ENCODE data around the gene C19orf25.

Gene C19orf25

GRCh38 chr19:1427221-1427920 lies 51.6 kb downstream of the C19orf25 start:
- no peak for DNase-seq

DNA sequence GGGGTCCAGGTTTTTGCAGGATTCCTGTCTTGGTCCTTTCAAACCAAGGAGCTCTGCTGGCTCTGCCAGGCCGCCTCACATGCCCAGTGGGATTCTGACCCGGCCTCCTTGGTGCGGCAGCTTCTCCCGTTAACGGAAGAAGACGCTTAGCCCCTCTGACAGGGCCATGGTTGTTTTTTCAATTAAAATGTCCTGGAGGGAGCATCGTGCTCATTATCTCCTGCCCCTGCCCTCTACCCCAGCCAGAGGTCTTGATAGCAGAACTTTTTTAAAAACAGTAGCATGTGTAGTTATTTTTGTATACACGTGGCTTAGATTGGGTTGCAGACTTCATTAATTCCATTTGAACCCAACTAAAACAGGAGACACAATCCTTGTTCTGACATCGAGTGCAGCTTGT lies 52.3 kb downstream of the C19orf25 start:
- DNase-seq, result no peak

DNA sequence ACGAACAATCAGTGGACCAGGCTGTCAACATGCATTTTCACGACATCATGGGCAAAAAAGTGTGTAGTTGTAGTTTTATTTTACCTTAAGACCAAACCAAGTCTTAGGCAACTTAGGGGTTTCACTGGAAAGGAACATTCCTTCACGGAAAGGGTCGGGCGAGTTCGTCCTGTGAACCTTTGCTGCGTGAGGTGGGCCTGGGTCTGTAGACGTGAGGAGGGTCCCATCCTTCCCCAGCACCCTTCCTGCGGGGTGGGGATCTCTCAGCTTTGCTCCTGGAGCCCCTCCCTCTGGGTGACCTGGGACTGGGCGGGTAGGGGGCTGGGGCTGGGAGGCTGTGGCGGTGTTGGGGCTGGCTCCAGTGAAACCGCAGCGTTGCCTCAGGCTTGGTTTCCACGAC lies 53.1 kb downstream of the C19orf25 start:
- DNase-seq, result no peak

- no peak for DNase-seq
Observed at GRCh38 chr19:1425102-1425837, 53.7 kb downstream of the C19orf25 start.

DNA sequence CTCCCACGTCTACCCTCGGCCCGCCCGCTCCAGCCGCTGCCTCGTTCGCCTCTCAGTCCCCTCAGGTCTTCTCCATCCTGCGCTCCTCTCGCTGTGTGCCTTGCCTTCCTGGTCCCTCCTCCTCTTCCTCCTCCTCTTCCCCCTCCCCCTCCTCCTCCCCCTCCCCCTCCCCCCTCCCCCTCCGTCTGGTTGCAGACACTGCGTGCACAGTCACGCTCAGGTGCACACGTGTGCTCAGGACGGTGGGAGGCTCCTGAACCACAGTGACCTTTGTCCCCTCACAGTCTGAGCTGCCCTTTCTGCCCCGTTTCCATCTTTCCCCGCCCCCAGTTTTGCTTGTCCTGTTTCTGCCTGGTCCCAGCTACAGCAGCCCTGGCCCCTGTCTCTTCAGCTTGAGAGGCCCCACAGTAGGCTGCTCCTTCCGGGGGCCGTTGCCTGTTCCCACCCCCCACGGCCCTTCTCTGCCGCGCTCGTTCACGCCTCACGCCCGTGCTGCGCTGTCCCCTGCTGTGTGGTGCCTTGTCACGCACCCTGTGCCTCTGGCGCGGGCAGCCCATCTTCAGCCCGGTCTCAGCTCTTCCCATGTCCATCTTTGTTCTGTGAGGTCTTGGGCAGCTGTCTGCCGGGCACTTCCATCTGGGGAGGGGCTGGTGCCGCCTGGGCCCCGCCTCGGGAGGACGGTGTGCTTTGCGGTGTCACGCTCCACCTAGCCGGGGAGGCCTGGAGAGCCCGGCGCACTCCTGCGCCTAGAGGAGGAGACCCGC lies 54.6 kb downstream of the C19orf25 start:
- no peak for DNase-seq

DNA sequence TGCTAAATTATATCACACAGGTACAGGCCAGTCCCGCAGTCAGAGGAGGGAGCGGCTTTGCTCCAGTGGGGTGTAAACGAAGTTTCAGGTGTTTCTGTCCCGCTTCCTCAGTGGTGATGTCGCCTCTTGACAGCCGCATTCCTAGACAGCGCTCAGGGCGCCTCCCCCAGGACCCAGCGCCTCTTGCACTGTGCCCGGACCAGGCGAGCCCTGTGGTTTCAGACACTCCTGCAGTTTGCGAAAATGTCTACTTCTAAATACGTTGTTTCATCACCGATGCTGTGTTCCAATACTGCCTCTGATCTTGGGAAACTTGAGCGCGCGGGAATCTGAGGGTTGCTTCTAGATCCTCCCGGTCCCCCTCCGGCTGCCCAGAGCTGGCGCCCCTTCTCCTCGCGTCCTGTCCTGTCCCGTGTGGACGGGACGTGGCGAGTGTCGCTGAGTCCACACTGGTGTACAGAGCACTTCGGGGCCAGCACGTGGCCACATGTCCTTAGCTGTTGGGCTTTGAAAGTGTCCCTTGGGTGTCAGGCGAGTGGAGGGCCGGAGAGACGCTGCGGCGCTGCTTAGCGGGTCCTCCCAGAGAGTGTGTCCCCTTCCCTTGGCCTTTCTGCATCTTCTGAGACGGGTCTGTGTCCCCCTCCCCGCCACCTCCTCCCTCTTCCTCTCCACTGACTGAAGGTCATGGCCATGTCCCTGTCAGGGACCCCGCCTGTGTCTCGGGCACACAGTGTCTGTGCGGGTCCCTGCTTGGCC lies 55.4 kb downstream of the C19orf25 start:
- no peak for DNase-seq
